Type B pancreatic cell (in vitro differentiated cells): Measurements from ENCODE around the gene SLC28A3. TPM values are rescaled to one million over a fixed set of nuclear protein-coding genes. Genes with fewer than 3 reads are reported as not detected.

Experiments used
- DNase-seq: peaks from one replicate; pipeline ENCODE4 v3.0.0; 2021; ENCODE audit warnings: mixed read lengths; ENCODE audit not compliant: unreplicated experiment; ENCODE audit errors: extremely low spot score
- H3K27ac Mint-ChIP-seq: 2 replicates; pipeline ENCODE4 v1.8.0; 2021; ENCODE audit warnings: mild to moderate bottlenecking, mixed read lengths
- H3K27me3 Mint-ChIP-seq: 2 replicates; pipeline ENCODE4 v1.8.0; 2021; ENCODE audit warnings: mixed read lengths
- H3K36me3 Mint-ChIP-seq: 2 replicates; pipeline ENCODE4 v1.8.0; 2021; ENCODE audit warnings: mixed read lengths
- H3K4me1 Mint-ChIP-seq: one replicate; pipeline ENCODE4 v1.8.0; 2021; ENCODE audit warnings: mixed read lengths; ENCODE audit not compliant: unreplicated experiment
- H3K4me3 Mint-ChIP-seq: 2 replicates; pipeline ENCODE4 v1.8.0; 2021; ENCODE audit warnings: mild to moderate bottlenecking, mixed read lengths
- H3K9me3 Mint-ChIP-seq: 2 replicates; pipeline ENCODE4 v1.8.0; 2021; ENCODE audit warnings: mixed read lengths
- total RNA-seq: library from RNA; stranded (reverse); gene quantifications from 2 replicates; pipeline ENCODE4 v1.2.1, GENCODE V29; 2021; ENCODE audit warnings: low replicate concordance
- TF ChIP-seq, protein P1 (sequence below): fragments of 200-600 bp; sonication (generic); conservative IDR thresholded peaks from 2 replicates; pipeline ENCODE4 v1.5.0; 2021; ENCODE audit warnings: antibody characterized with exemption, mild to moderate bottlenecking

SLC28A3 gene
- total RNA-seq, 1 donor from 2014 or later = 2.4 TPM

DNA sequence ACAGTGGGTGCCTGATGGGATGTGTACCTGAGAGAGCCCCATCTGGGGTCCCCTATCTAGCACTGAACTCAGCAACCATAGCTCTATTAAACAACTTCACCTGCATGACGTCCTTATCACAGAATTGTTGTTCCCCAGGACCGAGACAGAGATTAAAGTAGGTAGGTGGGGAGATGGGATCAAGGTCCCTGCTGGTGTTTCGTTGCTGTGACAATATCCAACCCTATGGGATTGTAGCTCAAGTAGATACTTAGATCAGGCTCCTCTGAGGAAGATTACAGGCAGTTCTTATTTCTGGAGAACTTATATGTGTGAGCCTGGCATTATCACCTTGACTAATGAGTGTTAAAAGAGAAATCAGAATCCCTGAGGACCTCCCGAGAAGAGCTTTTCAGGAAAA, 84.9 kb downstream of the SLC28A3 start:
- TF ChIP-seq, protein P1, sequence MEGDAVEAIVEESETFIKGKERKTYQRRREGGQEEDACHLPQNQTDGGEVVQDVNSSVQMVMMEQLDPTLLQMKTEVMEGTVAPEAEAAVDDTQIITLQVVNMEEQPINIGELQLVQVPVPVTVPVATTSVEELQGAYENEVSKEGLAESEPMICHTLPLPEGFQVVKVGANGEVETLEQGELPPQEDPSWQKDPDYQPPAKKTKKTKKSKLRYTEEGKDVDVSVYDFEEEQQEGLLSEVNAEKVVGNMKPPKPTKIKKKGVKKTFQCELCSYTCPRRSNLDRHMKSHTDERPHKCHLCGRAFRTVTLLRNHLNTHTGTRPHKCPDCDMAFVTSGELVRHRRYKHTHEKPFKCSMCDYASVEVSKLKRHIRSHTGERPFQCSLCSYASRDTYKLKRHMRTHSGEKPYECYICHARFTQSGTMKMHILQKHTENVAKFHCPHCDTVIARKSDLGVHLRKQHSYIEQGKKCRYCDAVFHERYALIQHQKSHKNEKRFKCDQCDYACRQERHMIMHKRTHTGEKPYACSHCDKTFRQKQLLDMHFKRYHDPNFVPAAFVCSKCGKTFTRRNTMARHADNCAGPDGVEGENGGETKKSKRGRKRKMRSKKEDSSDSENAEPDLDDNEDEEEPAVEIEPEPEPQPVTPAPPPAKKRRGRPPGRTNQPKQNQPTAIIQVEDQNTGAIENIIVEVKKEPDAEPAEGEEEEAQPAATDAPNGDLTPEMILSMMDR = no peak
- H3K4me3 Mint-ChIP-seq = peak overlapping the region; percentile 38
- H3K27ac Mint-ChIP-seq = peak overlapping the region; percentile 91
- no peak for DNase-seq
- no peaks in the 10 kb centered on the region for H3K27me3 Mint-ChIP-seq
- peaks cover 22% of the 10 kb centered on the region for H3K4me1 Mint-ChIP-seq
- no peaks in the 10 kb centered on the region for H3K9me3 Mint-ChIP-seq
- no peaks in the 10 kb centered on the region for H3K36me3 Mint-ChIP-seq

GRCh38 chr9:84254972-84255371, 85.6 kb downstream of the SLC28A3 start:
- TF ChIP-seq, protein P1 = no peak
- Mint-ChIP-seq H3K36me3 (no peaks in the 10 kb centered on the region), H3K4me1 (peaks cover 22% of the 10 kb centered on the region), H3K27me3 (no peaks in the 10 kb centered on the region), H3K9me3 (no peaks in the 10 kb centered on the region), H3K27ac (peak overlapping the region; percentile 91), H3K4me3 (peak overlapping the region; percentile 65)
- no peak for DNase-seq

GRCh38 chr9:84251921-84252320, 88.6 kb downstream of the SLC28A3 start:
- H3K27ac Mint-ChIP-seq = no peak overlapping the region
- no peaks in the 10 kb centered on the region for H3K36me3 Mint-ChIP-seq
- H3K27me3 Mint-ChIP-seq = no peaks in the 10 kb centered on the region
- H3K9me3 Mint-ChIP-seq = no peaks in the 10 kb centered on the region
- TF ChIP-seq, protein P1 = no peak
- H3K4me1 Mint-ChIP-seq = peaks cover 15% of the 10 kb centered on the region
- no peak for DNase-seq
- no peak overlapping the region for H3K4me3 Mint-ChIP-seq

DNA sequence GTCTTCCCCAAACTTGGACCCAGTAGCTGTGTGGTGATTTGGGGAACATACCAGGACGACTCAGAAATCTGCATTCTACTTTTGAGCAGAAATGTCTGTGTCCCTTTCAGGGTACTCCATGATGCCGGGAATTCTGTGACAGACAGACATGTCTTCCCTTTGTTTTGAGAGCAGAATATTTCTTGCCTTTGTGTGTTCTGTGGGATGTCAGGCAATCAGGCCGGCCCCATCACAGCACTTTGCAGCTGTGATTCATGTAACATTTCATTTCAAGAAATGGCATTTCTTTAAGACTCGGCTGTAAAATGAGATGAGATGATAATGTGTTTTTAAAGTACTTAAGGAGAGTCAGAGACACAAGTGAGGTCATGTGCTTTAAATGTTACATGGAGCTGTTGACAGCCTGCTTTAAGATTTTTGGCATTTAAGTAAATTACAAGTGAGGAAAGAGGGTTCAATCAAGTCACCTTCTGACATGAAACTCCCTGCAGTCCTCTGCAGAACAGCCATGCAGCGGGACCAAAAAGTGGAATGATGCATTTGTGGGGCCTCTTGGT, 98.7 kb downstream of the SLC28A3 start:
- peaks cover 3% of the 10 kb centered on the region for H3K4me1 Mint-ChIP-seq
- no peak for DNase-seq
- no peaks in the 10 kb centered on the region for H3K27me3 Mint-ChIP-seq
- no peaks in the 10 kb centered on the region for H3K36me3 Mint-ChIP-seq
- TF ChIP-seq, protein P1 = no peak
- H3K27ac Mint-ChIP-seq = no peak overlapping the region
- no peak overlapping the region for H3K4me3 Mint-ChIP-seq
- H3K9me3 Mint-ChIP-seq = peaks cover 17% of the 10 kb centered on the region

GRCh38 chr9:84239343-84239742, 101.2 kb downstream of the SLC28A3 start:
- Mint-ChIP-seq H3K27ac (no peak overlapping the region), H3K4me1 (peaks cover 3% of the 10 kb centered on the region), H3K27me3 (no peaks in the 10 kb centered on the region), H3K4me3 (no peak overlapping the region), H3K36me3 (no peaks in the 10 kb centered on the region), H3K9me3 (peaks cover 18% of the 10 kb centered on the region)
- TF ChIP-seq, protein P1 = no peak
- DNase-seq = no peak

- TF ChIP-seq, protein P1 = peak; percentile 37
- H3K4me3 Mint-ChIP-seq = no peak overlapping the region
- no peak for DNase-seq
- no peak overlapping the region for H3K27ac Mint-ChIP-seq
- H3K9me3 Mint-ChIP-seq = peaks cover 18% of the 10 kb centered on the region
- peaks cover 3% of the 10 kb centered on the region for H3K4me1 Mint-ChIP-seq
- H3K36me3 Mint-ChIP-seq = no peaks in the 10 kb centered on the region
- no peaks in the 10 kb centered on the region for H3K27me3 Mint-ChIP-seq
These were observed 101.9 kb downstream of the SLC28A3 start for GRCh38 chr9:84238652-84239051.
